Activated CD4-positive, CD25-positive, alpha-beta regulatory T cell (primary cell): ENCODE measurements around the gene OSR1.

Experiments
- DNase-seq, 4 experiments: peaks; one replicate each; lab custom pipeline; 2025; lab: John Stamatoyannopoulos, UW

OSR1 gene

GRCh38 chr2:19357402-19358241, 801 bp downstream of the OSR1 start:
- DNase-seq, result no peak

- DNase-seq, result no peak
Measured at GRCh38 chr2:19356545-19357401, 1.6 kb downstream of the OSR1 start.

GRCh38 chr2:19355931-19356544, 2.4 kb downstream of the OSR1 start:
- no peak for DNase-seq

- no peak for DNase-seq
Measured at GRCh38 chr2:19355416-19355821, 3.0 kb downstream of the OSR1 start.

- DNase-seq, result no peak
Measured at GRCh38 chr2:19355014-19355405, 3.4 kb downstream of the OSR1 start.

GRCh38 chr2:19353721-19354050, 4.7 kb downstream of the OSR1 start:
- DNase-seq, result no peak

- no peak for DNase-seq
Measured at GRCh38 chr2:19352946-19353720, 5.3 kb downstream of the OSR1 start.

GRCh38 chr2:19351899-19352697, 6.3 kb downstream of the OSR1 start:
- no peak for DNase-seq

- DNase-seq, result no peak
Measured at GRCh38 chr2:19351499-19351898, 6.9 kb downstream of the OSR1 start.

GRCh38 chr2:19350678-19351401, 7.6 kb downstream of the OSR1 start:
- no peak for DNase-seq

- peak; percentile 13 to 29 (median 26) for DNase-seq
Measured at GRCh38 chr2:19349911-19350677, 8.3 kb downstream of the OSR1 start.

- no peak for DNase-seq
Measured at GRCh38 chr2:19348692-19349091, 9.7 kb downstream of the OSR1 start.

- peak; percentile 87 to 90 (median 88) for DNase-seq
Measured at GRCh38 chr2:19347619-19348562, 10.5 kb downstream of the OSR1 start.

- DNase-seq, result no peak
Measured at GRCh38 chr2:19346983-19347618, 11.3 kb downstream of the OSR1 start.

GRCh38 chr2:19337742-19338141, 20.7 kb downstream of the OSR1 start:
- no peak for DNase-seq

- DNase-seq, result no peak
Measured at GRCh38 chr2:19337202-19337601, 21.2 kb downstream of the OSR1 start.

GRCh38 chr2:19336781-19337180, 21.6 kb downstream of the OSR1 start:
- DNase-seq, result no peak

- no peak for DNase-seq
Measured at GRCh38 chr2:19332503-19332902, 25.9 kb downstream of the OSR1 start.
